IgD-negative memory B cell (primary cell): ENCODE measurements around the gene JAK3. TPM values are rescaled to one million over a fixed set of nuclear protein-coding genes. Genes with fewer than 3 reads are reported as not detected.
"Not testable (repeated sequence)": the region's sequence is repeated elsewhere in the genome, so short reads cannot be mapped to it uniquely, and the experiment has no call there.

Experiments used
- H3K27ac Mint-ChIP-seq, 3 donors: one replicate each; pipeline ENCODE4 v1.8.0; 2020 to 2022; ENCODE audit warnings: mild to moderate bottlenecking in 3 of 3, mixed read lengths in 3 of 3, moderate library complexity in 1 of 3
- H3K27me3 Mint-ChIP-seq: one replicate; pipeline ENCODE4 v1.8.0; 2021; ENCODE audit warnings: mixed read lengths
- H3K36me3 Mint-ChIP-seq: one replicate; pipeline ENCODE4 v1.8.0; 2020; ENCODE audit warnings: mild to moderate bottlenecking, mixed read lengths
- H3K4me1 Mint-ChIP-seq, 3 donors: one replicate each; pipeline ENCODE4 v1.8.0; 2020 to 2022; ENCODE audit warnings: mixed read lengths in 3 of 3, mild to moderate bottlenecking in 1 of 3
- H3K4me3 Mint-ChIP-seq, 4 donors: one replicate each; pipeline ENCODE4 v1.8.0; 2020 to 2022; ENCODE audit warnings: mild to moderate bottlenecking in 4 of 4, mixed read lengths in 4 of 4, moderate library complexity in 3 of 4
- H3K9me3 Mint-ChIP-seq, 3 donors: one replicate each; pipeline ENCODE4 v1.8.0; 2020 to 2021; ENCODE audit warnings: mixed read lengths in 3 of 3, mild to moderate bottlenecking in 1 of 3
- polyA plus RNA-seq: library from polyadenylated mRNA; unstranded; fragments of 300-500 nt; fragmentation: Illumina TruSeq; gene quantifications from one replicate; pipeline ENCODE4 v1.2.3, GENCODE V29; 2021

JAK3 gene
- polyA plus RNA-seq, 1 donor from 2014 or later: 56.3 TPM

GRCh38 chr19:17811103-17811502, 36.7 kb downstream of the JAK3 start:
- Mint-ChIP-seq H3K27ac (no peak overlapping the region), H3K36me3 (peaks cover 2% of the 10 kb centered on the region), H3K9me3 (peaks cover 0 to 2% (median 0%) of the 10 kb centered on the region in 3 donors), H3K4me1 (peaks cover 0 to 4% (median 0%) of the 10 kb centered on the region in 3 donors), H3K27me3 (peaks cover 7% of the 10 kb centered on the region), H3K4me3 (no peak overlapping the region)

GRCh38 chr19:17807731-17808316, 40.0 kb downstream of the JAK3 start:
- H3K27ac Mint-ChIP-seq: no peak overlapping the region
- peaks cover 11% of the 10 kb centered on the region for H3K27me3 Mint-ChIP-seq
- peak overlapping the region in 3 of 4 donors; percentile 46 to 60 (median 60) for H3K4me3 Mint-ChIP-seq
- H3K36me3 Mint-ChIP-seq: peaks cover 6% of the 10 kb centered on the region
- H3K9me3 Mint-ChIP-seq: peaks cover 0 to 2% (median 0%) of the 10 kb centered on the region in 3 donors
- H3K4me1 Mint-ChIP-seq: peaks cover 5 to 8% (median 8%) of the 10 kb centered on the region in 3 donors

GRCh38 chr19:17806945-17807344, 40.8 kb downstream of the JAK3 start:
- Mint-ChIP-seq H3K4me3 (no peak overlapping the region), H3K27me3 (peaks cover 15% of the 10 kb centered on the region), H3K36me3 (peaks cover 7% of the 10 kb centered on the region), H3K27ac (no peak overlapping the region), H3K4me1 (peaks cover 8 to 9% (median 9%) of the 10 kb centered on the region in 3 donors), H3K9me3 (no peaks in the 10 kb centered on the region)

- peaks cover 17% of the 10 kb centered on the region for H3K27me3 Mint-ChIP-seq
- peaks cover 8 to 9% (median 9%) of the 10 kb centered on the region in 3 donors for H3K4me1 Mint-ChIP-seq
- H3K27ac Mint-ChIP-seq: no peak overlapping the region
- H3K9me3 Mint-ChIP-seq: no peaks in the 10 kb centered on the region
- H3K4me3 Mint-ChIP-seq: no peak overlapping the region
- peaks cover 7% of the 10 kb centered on the region for H3K36me3 Mint-ChIP-seq
Observed at GRCh38 chr19:17805427-17805826, 42.4 kb downstream of the JAK3 start.

- no peaks in the 10 kb centered on the region for H3K9me3 Mint-ChIP-seq
- peaks cover 7% of the 10 kb centered on the region for H3K36me3 Mint-ChIP-seq
- peaks cover 8 to 9% (median 9%) of the 10 kb centered on the region in 3 donors for H3K4me1 Mint-ChIP-seq
- H3K27ac Mint-ChIP-seq: peak overlapping the region; percentile 20 to 73 (median 52)
- peaks cover 16% of the 10 kb centered on the region for H3K27me3 Mint-ChIP-seq
- peak overlapping the region in 2 of 4 donors; percentile 55 to 84 for H3K4me3 Mint-ChIP-seq
Observed at GRCh38 chr19:17803264-17803896, 44.4 kb downstream of the JAK3 start.

GRCh38 chr19:17802137-17802858, 45.5 kb downstream of the JAK3 start:
- Mint-ChIP-seq H3K4me3 (peak overlapping the region in 1 of 4 donors; percentile 35), H3K9me3 (no peaks in the 10 kb centered on the region), H3K4me1 (peaks cover 6 to 9% (median 9%) of the 10 kb centered on the region in 3 donors), H3K27ac (peak overlapping the region in 1 of 3 donors; percentile 5), H3K27me3 (peaks cover 10% of the 10 kb centered on the region), H3K36me3 (peaks cover 7% of the 10 kb centered on the region)

- H3K4me1 Mint-ChIP-seq: peaks cover 10 to 24% (median 16%) of the 10 kb centered on the region in 3 donors
- not testable (repeated sequence) for H3K27ac Mint-ChIP-seq, H3K36me3 Mint-ChIP-seq, H3K4me3 Mint-ChIP-seq, H3K9me3 Mint-ChIP-seq
- peaks cover 28% of the 10 kb centered on the region for H3K27me3 Mint-ChIP-seq
Observed at GRCh38 chr19:17798599-17798998, 49.2 kb downstream of the JAK3 start.

GRCh38 chr19:17797424-17798201, 50.2 kb downstream of the JAK3 start:
- H3K27ac Mint-ChIP-seq: no peak overlapping the region
- H3K9me3 Mint-ChIP-seq: no peaks in the 10 kb centered on the region
- peak overlapping the region in 1 of 4 donors; percentile 17 for H3K4me3 Mint-ChIP-seq
- peaks cover 3% of the 10 kb centered on the region for H3K36me3 Mint-ChIP-seq
- peaks cover 5 to 21% (median 10%) of the 10 kb centered on the region in 3 donors for H3K4me1 Mint-ChIP-seq
- H3K27me3 Mint-ChIP-seq: peaks cover 25% of the 10 kb centered on the region

- Mint-ChIP-seq H3K36me3 (no peaks in the 10 kb centered on the region), H3K4me3 (no peak overlapping the region), H3K4me1 (peaks cover 6 to 17% (median 10%) of the 10 kb centered on the region in 3 donors), H3K9me3 (no peaks in the 10 kb centered on the region), H3K27ac (no peak overlapping the region), H3K27me3 (peaks cover 21% of the 10 kb centered on the region)
Observed at GRCh38 chr19:17796838-17797423, 50.9 kb downstream of the JAK3 start.

GRCh38 chr19:17796013-17796837, 51.6 kb downstream of the JAK3 start:
- H3K4me3 Mint-ChIP-seq: peak overlapping the region in 2 of 4 donors; percentile 27 to 39
- H3K36me3 Mint-ChIP-seq: no peaks in the 10 kb centered on the region
- peak overlapping the region in 1 of 3 donors; percentile 62 for H3K27ac Mint-ChIP-seq
- H3K4me1 Mint-ChIP-seq: peaks cover 9 to 17% (median 15%) of the 10 kb centered on the region in 3 donors
- no peaks in the 10 kb centered on the region for H3K9me3 Mint-ChIP-seq
- peaks cover 22% of the 10 kb centered on the region for H3K27me3 Mint-ChIP-seq

GRCh38 chr19:17795495-17795856, 52.3 kb downstream of the JAK3 start:
- Mint-ChIP-seq H3K36me3 (no peaks in the 10 kb centered on the region), H3K4me3 (peak overlapping the region in 2 of 4 donors; percentile 27 to 54), H3K27ac (no peak overlapping the region), H3K9me3 (no peaks in the 10 kb centered on the region), H3K27me3 (peaks cover 20% of the 10 kb centered on the region), H3K4me1 (peaks cover 10 to 19% (median 17%) of the 10 kb centered on the region in 3 donors)

- peak within 1 kb of the TSS in 2 of 4 donors; percentile 54 to 83 for H3K4me3 Mint-ChIP-seq
- H3K27ac Mint-ChIP-seq: peak within 1 kb of the TSS in 2 of 3 donors; percentile 31 to 62
- peaks cover 15 to 22% (median 17%) of the 10 kb centered on the region in 3 donors for H3K4me1 Mint-ChIP-seq
- peaks cover 20% of the 10 kb centered on the region for H3K27me3 Mint-ChIP-seq
- H3K9me3 Mint-ChIP-seq: no peaks in the 10 kb centered on the region
- no peaks in the 10 kb centered on the region for H3K36me3 Mint-ChIP-seq
Observed at GRCh38 chr19:17794731-17795494, 52.9 kb downstream of the JAK3 start, which contains the start of gene B3GNT3. TSS of gene B3GNT3 (plus strand) at chr19:17795138. CDS start at chr19:17807808, 12,670 bp downstream.

GRCh38 chr19:17794412-17794730, 53.4 kb downstream of the JAK3 start:
- Mint-ChIP-seq H3K36me3 (no peaks in the 10 kb centered on the region), H3K27ac (peak overlapping the region in 1 of 3 donors; percentile 31)

More at GRCh38 chr19:17794412-17794730, 53.4 kb downstream of the JAK3 start:
- Mint-ChIP-seq H3K4me3 (peak overlapping the region in 2 of 4 donors; percentile 39 to 83), H3K9me3 (no peaks in the 10 kb centered on the region), H3K4me1 (peaks cover 16 to 22% (median 17%) of the 10 kb centered on the region in 3 donors), H3K27me3 (peaks cover 20% of the 10 kb centered on the region)
